Bronchial epithelial cell (primary cell): Measurements from ENCODE around the gene AUTS2. TPM values are rescaled to one million over a fixed set of nuclear protein-coding genes. Genes with fewer than 3 reads are reported as not detected.

Experiments used
- DNase-seq: peaks from one replicate; pipeline ENCODE4 v3.0.0-alpha.2; 2010; ENCODE audit warnings: low read depth
- FAIRE-seq: peaks from 2 replicates; lab custom pipeline; 2011; peaks lifted over from hg19 to GRCh38; lab: Jason Lieb, UNC
- H3K27me3 ChIP-seq: 2 replicates; pipeline ENCODE4 v1.5.1; 2011; ENCODE audit warnings: low read length; ENCODE audit not compliant: control insufficient read depth, insufficient read depth
- H3K36me3 ChIP-seq: 2 replicates; pipeline ENCODE4 v1.5.1; 2011; ENCODE audit warnings: low read length; ENCODE audit not compliant: control insufficient read depth, insufficient read depth
- H3K4me3 ChIP-seq: 2 replicates; pipeline ENCODE4 v1.5.1; 2011; ENCODE audit warnings: mild to moderate bottlenecking, low read depth, low read length, control low read depth
- CTCF ChIP-seq: IDR thresholded peaks from 2 replicates; pipeline ENCODE4 v1.5.1; 2011; ENCODE audit warnings: mild to moderate bottlenecking, moderate library complexity, low read length, control low read depth, inconsistent platforms; ENCODE audit not compliant: insufficient read depth, severe bottlenecking
- total RNA-seq: library from RNA; depleted of rRNA; stranded (reverse); fragments of >200 nt; gene quantifications from 2 replicates; pipeline ENCODE4 v1.2.1, GENCODE V29; 2014

The AUTS2 gene
- total RNA-seq, 1 donor from 2014 or later, result 9.5 TPM

GRCh38 chr7:70539617-70540016 is 941.3 kb downstream of the AUTS2 start:
- no peak for TF ChIP-seq CTCF
- FAIRE-seq, result no peak
- H3K27me3 ChIP-seq, result no peaks in the 10 kb centered on the region
- no peak for DNase-seq
- H3K36me3 ChIP-seq, result no peaks in the 10 kb centered on the region
- H3K4me3 ChIP-seq, result no peak overlapping the region

GRCh38 chr7:70540641-70541040 is 942.4 kb downstream of the AUTS2 start:
- FAIRE-seq (no peak), DNase-seq (no peak)
- H3K36me3 ChIP-seq, result no peaks in the 10 kb centered on the region
- H3K4me3 ChIP-seq, result no peak overlapping the region
- no peaks in the 10 kb centered on the region for H3K27me3 ChIP-seq
- TF ChIP-seq CTCF, result no peak

- no peak for DNase-seq
- FAIRE-seq, result no peak
- no peaks in the 10 kb centered on the region for H3K36me3 ChIP-seq
- no peak for TF ChIP-seq CTCF
- H3K27me3 ChIP-seq, result no peaks in the 10 kb centered on the region
- H3K4me3 ChIP-seq, result no peak overlapping the region
Observed at GRCh38 chr7:70542750-70543376, 944.6 kb downstream of the AUTS2 start.

- H3K36me3 ChIP-seq, result no peaks in the 10 kb centered on the region
- no peak overlapping the region for H3K4me3 ChIP-seq
- FAIRE-seq, result no peak
- no peak for DNase-seq
- no peaks in the 10 kb centered on the region for H3K27me3 ChIP-seq
- no peak for TF ChIP-seq CTCF
Observed at GRCh38 chr7:70544016-70544415, 945.7 kb downstream of the AUTS2 start.

GRCh38 chr7:70545214-70545613 is 946.9 kb downstream of the AUTS2 start:
- no peaks in the 10 kb centered on the region for H3K36me3 ChIP-seq
- FAIRE-seq, result no peak
- DNase-seq, result no peak
- H3K27me3 ChIP-seq, result no peaks in the 10 kb centered on the region
- TF ChIP-seq CTCF, result no peak
- no peak overlapping the region for H3K4me3 ChIP-seq

GRCh38 chr7:70552141-70552540 is 953.9 kb downstream of the AUTS2 start:
- no peaks in the 10 kb centered on the region for H3K36me3 ChIP-seq
- FAIRE-seq (no peak), DNase-seq (no peak)
- no peak overlapping the region for H3K4me3 ChIP-seq
- TF ChIP-seq CTCF, result no peak
- no peaks in the 10 kb centered on the region for H3K27me3 ChIP-seq
